H1 (cell line): ENCODE results near the gene EYA2. TPM values are rescaled to one million over a fixed set of nuclear protein-coding genes. Genes with fewer than 3 reads are reported as not detected.

Experiments
- CTCF ChIA-PET: fragments of 300-600 bp; sonication (Branson Sonifier 250); formaldehyde crosslinking; loops from one replicate; lab custom pipeline; 2021; ENCODE audit not compliant: partially characterized antibody; lab: Charles Lee
- POLR2A ChIA-PET: fragments of 300-600 bp; sonication (Branson Sonifier 250); formaldehyde crosslinking; loops from one replicate; lab custom pipeline; 2021; ENCODE audit warnings: inconsistent platforms; ENCODE audit not compliant: partially characterized antibody; lab: Charles Lee
- DNase-seq, 2 experiments: peaks; one replicate each; pipeline versions ENCODE4 v3.0.0 to v3.0.0-alpha.2; 2010 to 2022; ENCODE audit warnings: low spot score in 2 of 2, low read depth in 1 of 2, mixed read lengths in 1 of 2
- FAIRE-seq: peaks from 2 replicates; lab custom pipeline; 2011; peaks lifted over from hg19 to GRCh38; lab: Jason Lieb, UNC
- H2AFZ ChIP-seq: 2 replicates; pipeline ENCODE4 v1.8.1; 2012; ENCODE audit warnings: low read length, inconsistent platforms
- H2AK5ac ChIP-seq: 2 replicates; pipeline ENCODE4 v1.6.1; 2013; ENCODE audit warnings: low read depth, low read length
- H2BK120ac ChIP-seq: replicated peaks from 2 replicates; pipeline ENCODE3; 2013; ENCODE audit warnings: low read depth, low read length, inconsistent platforms
- H2BK12ac ChIP-seq: 2 replicates; pipeline ENCODE4 v1.6.1; 2013; ENCODE audit warnings: low read depth, low read length
- H2BK15ac ChIP-seq: 2 replicates; pipeline ENCODE4 v1.6.1; 2013; ENCODE audit warnings: low read length
- H2BK20ac ChIP-seq: 2 replicates; pipeline ENCODE4 v1.6.1; 2013; ENCODE audit warnings: low read length
- H2BK5ac ChIP-seq: 2 replicates; pipeline ENCODE4 v1.6.1; 2013; ENCODE audit warnings: low read depth, low read length
- H3K14ac ChIP-seq: 2 replicates; pipeline ENCODE4 v1.6.1; 2013; ENCODE audit warnings: inconsistent platforms; ENCODE audit not compliant: insufficient read length
- H3K18ac ChIP-seq: 2 replicates; pipeline ENCODE4 v1.6.1; 2013; ENCODE audit warnings: low read length; ENCODE audit errors: extremely low read depth
- H3K23ac ChIP-seq: 2 replicates; pipeline ENCODE4 v1.6.1; 2013; ENCODE audit warnings: inconsistent platforms; ENCODE audit not compliant: insufficient read length
- H3K23me2 ChIP-seq: 2 replicates; pipeline ENCODE4 v1.6.1; 2013; ENCODE audit warnings: low read depth, low read length
- H3K27ac ChIP-seq: 2 replicates; pipeline ENCODE4 v1.6.1; 2011; ENCODE audit warnings: low read depth, low read length, inconsistent platforms
- H3K27me3 ChIP-seq, 4 experiments: replicated peaks in 1 of 4; 1 replicate in 1 of 4; 2 replicates in 3 of 4; pipeline versions ENCODE4 v1.6.1 to v1.8.1; 2011 to 2013; ENCODE audit warnings: low read length in 3 of 4, mild to moderate bottlenecking in 3 of 4, inconsistent platforms in 2 of 4, mixed read lengths in 2 of 4, moderate library complexity in 1 of 4; ENCODE audit not compliant: control insufficient read depth in 3 of 4, insufficient read depth in 3 of 4; ENCODE audit errors: extremely low read depth in 1 of 4
- H3K36me3 ChIP-seq, 4 experiments: 2 replicates each; pipeline versions ENCODE4 v1.6.1 to v1.8.1; 2011 to 2013; ENCODE audit warnings: mild to moderate bottlenecking in 4 of 4, low read length in 3 of 4, moderate library complexity in 2 of 4, control low read depth in 1 of 4, inconsistent platforms in 1 of 4; ENCODE audit not compliant: insufficient read depth in 4 of 4, control insufficient read depth in 2 of 4
- H3K4ac ChIP-seq: replicated peaks from 2 replicates; pipeline ENCODE3; 2013; ENCODE audit warnings: low read length, low read depth, mixed read lengths, inconsistent platforms; ENCODE audit not compliant: insufficient read length
- H3K4me1 ChIP-seq, 4 experiments: replicated peaks in 1 of 4; 1 replicate in 1 of 4; 2 replicates in 3 of 4; pipeline versions ENCODE4 v1.6.1 to v1.8.1; 2011 to 2013; ENCODE audit warnings: low read length in 3 of 4, inconsistent platforms in 2 of 4, mixed read lengths in 1 of 4; ENCODE audit not compliant: insufficient read depth in 4 of 4, control insufficient read depth in 3 of 4
- H3K4me2 ChIP-seq, 2 experiments: 2 replicates each; pipeline versions ENCODE4 v1.6.1 to v1.8.1; 2011 to 2013; ENCODE audit warnings: low read depth in 2 of 2, low read length in 2 of 2, control low read depth in 1 of 2, inconsistent platforms in 1 of 2, mild to moderate bottlenecking in 1 of 2; ENCODE audit not compliant: insufficient read depth in 1 of 2
- H3K4me3 ChIP-seq, 4 experiments: fragments of 200-600, 300-600 bp in 1 of 4; sonication (generic), shearing (Covaris generic), sonication (Bioruptor Twin) in 1 of 4; 2 replicates each; pipeline versions ENCODE4 v1.5.1 to v1.8.1; 2011 to 2016; ENCODE audit warnings: low read length in 4 of 4, low read depth in 3 of 4, control low read depth in 2 of 4, inconsistent platforms in 2 of 4, mild to moderate bottlenecking in 2 of 4, mixed read lengths in 1 of 4, moderate library complexity in 1 of 4; ENCODE audit not compliant: insufficient read depth in 2 of 4; ENCODE audit errors: extremely low read depth in 1 of 4
- H3K56ac ChIP-seq: replicated peaks from 2 replicates; pipeline ENCODE3; 2013; ENCODE audit warnings: low read depth, mild to moderate bottlenecking, mixed read lengths, low read length, inconsistent platforms; ENCODE audit not compliant: insufficient read length
- H3K79me1 ChIP-seq: 2 replicates; pipeline ENCODE4 v1.6.1; 2013; ENCODE audit warnings: low read depth, low read length, control low read depth
- H3K79me2 ChIP-seq, 2 experiments: 2 replicates each; pipeline versions ENCODE4 v1.6.1 to v1.8.1; 2012 to 2013; ENCODE audit warnings: low read length in 2 of 2, mild to moderate bottlenecking in 2 of 2, inconsistent platforms in 1 of 2; ENCODE audit not compliant: insufficient read depth in 2 of 2, control insufficient read depth in 1 of 2
- H3K9ac ChIP-seq, 4 experiments: replicated peaks in 1 of 4; 1 replicate in 1 of 4; 2 replicates in 3 of 4; pipeline versions ENCODE4 v1.6.1 to v1.8.1; 2011 to 2013; ENCODE audit warnings: low read depth in 3 of 4, low read length in 3 of 4, control low read depth in 2 of 4, mild to moderate bottlenecking in 2 of 4, moderate library complexity in 2 of 4, inconsistent platforms in 1 of 4; ENCODE audit errors: extremely low read depth in 1 of 4
- H3K9me3 ChIP-seq, 2 experiments: 2 replicates each; pipeline versions ENCODE4 v1.6.1 to v1.8.1; 2012 to 2013; ENCODE audit warnings: mild to moderate bottlenecking in 2 of 2, moderate library complexity in 2 of 2, control low read depth in 1 of 2, inconsistent platforms in 1 of 2, low read depth in 1 of 2, low read length in 1 of 2, mixed read lengths in 1 of 2; ENCODE audit not compliant: insufficient read depth in 2 of 2
- H4K20me1 ChIP-seq, 2 experiments: replicated peaks in 1 of 2; 2 replicates each; pipeline versions ENCODE3 to v1.8.1; 2011 to 2013; ENCODE audit warnings: inconsistent platforms in 2 of 2, low read length in 2 of 2, mild to moderate bottlenecking in 1 of 2; ENCODE audit not compliant: insufficient read depth in 2 of 2, control insufficient read depth in 1 of 2
- H4K5ac ChIP-seq: 2 replicates; pipeline ENCODE4 v1.6.1; 2013; ENCODE audit warnings: low read length, low read depth, mixed read lengths, inconsistent platforms; ENCODE audit not compliant: insufficient read length
- H4K8ac ChIP-seq: 2 replicates; pipeline ENCODE4 v1.8.0; 2013; ENCODE audit warnings: mild to moderate bottlenecking, moderate library complexity, low read length, inconsistent platforms; ENCODE audit not compliant: insufficient read depth; ENCODE audit errors: extremely low read depth
- H4K91ac ChIP-seq: replicated peaks from 2 replicates; pipeline ENCODE3; 2013; ENCODE audit warnings: low read length, mixed read lengths, inconsistent platforms; ENCODE audit not compliant: insufficient read length
- KDM5A ChIP-seq: fragments of 200-600 bp; IDR thresholded peaks from 2 replicates; pipeline ENCODE4 v1.7.1; 2012; ENCODE audit warnings: mild to moderate bottlenecking, low read length, inconsistent platforms, mixed read lengths
- MAFK ChIP-seq: IDR thresholded peaks from 2 replicates; pipeline ENCODE4 v1.6.1; 2012; ENCODE audit warnings: low read depth, mild to moderate bottlenecking, improper control_type of control experiment, low read length
- RNF2 ChIP-seq: fragments of 200-900, 300-1000 bp; sonication (generic); IDR thresholded peaks from 2 replicates; pipeline ENCODE4 v1.7.1; 2016; ENCODE audit warnings: borderline replicate concordance, low read depth, mild to moderate bottlenecking, antibody characterized with exemption, low read length; ENCODE audit not compliant: poor library complexity, severe bottlenecking; ENCODE audit errors: missing control alignments
- SAP30 ChIP-seq: fragments of 300-600 bp; sonication (generic); IDR thresholded peaks from 2 replicates; pipeline ENCODE4 v1.7.1; 2012; ENCODE audit warnings: low read length, moderate library complexity, mild to moderate bottlenecking, inconsistent platforms; ENCODE audit not compliant: insufficient read depth, insufficient replicate concordance
- TCF12 ChIP-seq: IDR thresholded peaks from 2 replicates; pipeline ENCODE4 v1.6.1; 2011; ENCODE audit warnings: low read depth, mild to moderate bottlenecking, low read length
- polyA plus RNA-seq, 7 experiments: library from polyadenylated mRNA; depleted of rRNA in 3 of 7; stranded (reverse) in 5 of 7; unstranded in 2 of 7; fragments of >200 nt in 5 of 7; fragments of 200-250 nt in 2 of 7; gene quantifications; 1 replicate in 5 of 7; 2 replicates in 1 of 7; 4 replicates in 1 of 7; pipeline versions ENCODE4 v1.2.1 to v1.2.3, GENCODE V29; 2011 to 2013; ENCODE audit warnings: missing spikeins in 2 of 7, mixed read lengths in 2 of 7
- total RNA-seq: library from RNA; stranded (reverse); fragmentation: NEBNext Ultra II Directional; extraction: Animal tissue kit (Norgen Biotek cat#: 25700); gene quantifications from 2 replicates; pipeline ENCODE4 v1.2.1, GENCODE V29; 2021

The EYA2 gene
- total and polyA plus RNA-seq, 2 of the 8 experiments (the other 6 are each of a cell fraction or from before 2014, with no cell fraction given): 1.6 to 1.7 TPM

GRCh38 chr20:47033665-47034064, 139.0 kb downstream of the EYA2 start:
- H4K5ac ChIP-seq: no peak overlapping the region
- ChIA-PET POLR2A (no interaction called here), CTCF (no interaction called here)
- no peak overlapping the region for H2BK120ac ChIP-seq
- no peak overlapping the region for H2BK20ac ChIP-seq
- H4K8ac ChIP-seq: no peak overlapping the region
- no peak overlapping the region for H4K91ac ChIP-seq
- no peaks in the 10 kb centered on the region for H3K36me3 ChIP-seq
- H3K4ac ChIP-seq: no peak overlapping the region
- H2AK5ac ChIP-seq: no peak overlapping the region
- no peak overlapping the region for H2AFZ ChIP-seq
- DNase-seq: no peak
- no peak for FAIRE-seq
- H3K56ac ChIP-seq: no peak overlapping the region
- H3K23ac ChIP-seq: no peak overlapping the region
- H3K18ac ChIP-seq: no peak overlapping the region
- no peak overlapping the region for H2BK12ac ChIP-seq
- no peak for TF ChIP-seq RNF2
- no peak for TF ChIP-seq TCF12
- TF ChIP-seq SAP30: no peak
- no peak for TF ChIP-seq KDM5A
- no peak for TF ChIP-seq MAFK
- TF ChIP-seq, all 59 proteins: peak for 0
- Histone ChIP-seq H3K23me2 (no peaks in the 10 kb centered on the region), H3K9me3 (peaks cover 2 to 3% of the 10 kb centered on the region in 2 experiments; a peak in 2 of 4 replicates), H4K20me1 (no peaks in the 10 kb centered on the region), H3K27me3 (no peaks in the 10 kb centered on the region), H3K79me2 (no peaks in the 10 kb centered on the region), H2BK15ac (no peak overlapping the region), H3K4me2 (no peak overlapping the region), H2BK5ac (no peak overlapping the region), H3K9ac (no peak overlapping the region), H3K4me1 (no peaks in the 10 kb centered on the region), H3K27ac (no peak overlapping the region), H3K79me1 (no peaks in the 10 kb centered on the region), H3K14ac (no peak overlapping the region), H3K4me3 (no peak overlapping the region)
